ENCODE data around the gene AGO1.
"Not testable (repeated sequence)": the region's sequence is repeated elsewhere in the genome, so short reads cannot be mapped to it uniquely, and the experiment has no call there.

Gene AGO1

GRCh38 chr1:35972631-35973030 is 89.6 kb downstream of the AGO1 start:
- DNase-seq: not testable (repeated sequence)

GRCh38 chr1:35980090-35980489 is 97.1 kb downstream of the AGO1 start:
- no peak for DNase-seq

Measured in right kidney (tissue), 1 donor.